IMR-90 (cell line): ENCODE results near the gene VILL. TPM values are rescaled to one million over a fixed set of nuclear protein-coding genes. Genes with fewer than 3 reads are reported as not detected.

ENCODE experiments used
- ATAC-seq: fragments of 200-7000 bp; cut with Tn5 transposase; 2 replicates; pipeline ENCODE4 v1.9.1; 2020; ENCODE audit warnings: low read depth, mild to moderate bottlenecking, moderate library complexity
- BruUV-seq: library from RNA; stranded (reverse); fragments of 400-500 nt; replicated peaks from 2 replicates; lab custom pipeline; 2021; lab: Mats Ljungman, UMichigan
- CTCF ChIA-PET: fragments of 300-600 bp; formaldehyde crosslinking; extraction: SDS; loops from one replicate; lab custom pipeline; 2021; ENCODE audit warnings: antibody characterized with exemption; lab: Yijun Ruan, JAX
- POLR2A ChIA-PET: fragments of 300-600 bp; sonication (Branson Sonifier 250); formaldehyde crosslinking; loops from one replicate; lab custom pipeline; 2022; ENCODE audit warnings: antibody characterized with exemption; ENCODE audit not compliant: unreplicated experiment; lab: Charles Lee
- DNase-seq: peaks from one replicate; pipeline ENCODE4 v3.0.0; 2013
- H2AFZ ChIP-seq: replicated peaks from 2 replicates; pipeline ENCODE3; 2013; ENCODE audit warnings: low read length, mild to moderate bottlenecking; ENCODE audit not compliant: poor library complexity
- H2AK5ac ChIP-seq: 2 replicates; pipeline ENCODE4 v1.6.1; 2013; ENCODE audit warnings: low read depth, low read length, inconsistent platforms
- H2AK9ac ChIP-seq: replicated peaks from 2 replicates; pipeline ENCODE3; 2013; ENCODE audit warnings: mild to moderate bottlenecking, low read depth, low read length, moderate library complexity; ENCODE audit not compliant: poor library complexity
- H2BK120ac ChIP-seq: 2 replicates; pipeline ENCODE4 v1.6.1; 2013; ENCODE audit warnings: low read depth, low read length, inconsistent platforms
- H2BK15ac ChIP-seq: 3 replicates; pipeline ENCODE4 v1.6.1; 2013; ENCODE audit warnings: low read depth, low read length, inconsistent platforms
- H2BK20ac ChIP-seq: 2 replicates; pipeline ENCODE4 v1.6.1; 2013; ENCODE audit warnings: low read depth, mild to moderate bottlenecking, inconsistent platforms, low read length, moderate library complexity
- H2BK5ac ChIP-seq: 2 replicates; pipeline ENCODE4 v1.6.1; 2013; ENCODE audit warnings: mild to moderate bottlenecking, low read depth, low read length, inconsistent platforms; ENCODE audit not compliant: poor library complexity, severe bottlenecking
- H3K14ac ChIP-seq: replicated peaks from 2 replicates; pipeline ENCODE4 v1.6.1; 2013; ENCODE audit warnings: low read depth, low read length, inconsistent platforms
- H3K18ac ChIP-seq: 2 replicates; pipeline ENCODE4 v1.6.1; 2013; ENCODE audit warnings: low read depth, low read length, control low read depth
- H3K23ac ChIP-seq: 2 replicates; pipeline ENCODE4 v1.6.1; 2013; ENCODE audit warnings: low read depth, low read length, inconsistent platforms
- H3K27ac ChIP-seq: 2 replicates; pipeline ENCODE4 v1.5.1; 2013; ENCODE audit warnings: mild to moderate bottlenecking, control low read depth, low read length; ENCODE audit not compliant: insufficient read depth
- H3K27me3 ChIP-seq: 2 replicates; pipeline ENCODE4 v1.6.1; 2013; ENCODE audit warnings: low read length; ENCODE audit not compliant: control insufficient read depth, insufficient read depth
- H3K36me3 ChIP-seq: 2 replicates; pipeline ENCODE4 v1.6.1; 2013; ENCODE audit warnings: low read length, mixed read lengths; ENCODE audit not compliant: control insufficient read depth, insufficient read depth
- H3K4ac ChIP-seq: 2 replicates; pipeline ENCODE4 v1.6.1; 2013; ENCODE audit warnings: low read depth, low read length, inconsistent platforms
- H3K4me1 ChIP-seq: 2 replicates; pipeline ENCODE4 v1.6.1; 2013; ENCODE audit warnings: low read length, mixed read lengths; ENCODE audit not compliant: control insufficient read depth, insufficient read depth
- H3K4me2 ChIP-seq: 2 replicates; pipeline ENCODE4 v1.6.1; 2013; ENCODE audit warnings: low read depth, mild to moderate bottlenecking, control low read depth, low read length, moderate library complexity
- H3K4me3 ChIP-seq: 2 replicates; pipeline ENCODE4 v1.5.1; 2013; ENCODE audit warnings: low read depth, mild to moderate bottlenecking, control low read depth, low read length, moderate library complexity; ENCODE audit not compliant: insufficient read depth
- H3K56ac ChIP-seq: 2 replicates; pipeline ENCODE4 v1.6.1; 2013; ENCODE audit warnings: low read length, inconsistent platforms; ENCODE audit not compliant: insufficient read depth; ENCODE audit errors: extremely low read depth
- H3K79me1 ChIP-seq, 2 experiments: 2 replicates each; pipeline ENCODE4 v1.6.1; 2013; ENCODE audit warnings: low read length in 2 of 2, inconsistent platforms in 1 of 2, low read depth in 1 of 2
- H3K9ac ChIP-seq: 2 replicates; pipeline ENCODE4 v1.6.1; 2013; ENCODE audit warnings: low read depth, low read length, control low read depth
- H3K9me1 ChIP-seq: 2 replicates; pipeline ENCODE4 v1.6.1; 2013; ENCODE audit warnings: low read length, inconsistent platforms; ENCODE audit not compliant: insufficient read depth
- H3K9me3 ChIP-seq: 2 replicates; pipeline ENCODE4 v1.6.1; 2013; ENCODE audit warnings: low read length; ENCODE audit not compliant: control insufficient read depth, insufficient read depth
- H4K20me1 ChIP-seq: 2 replicates; pipeline ENCODE4 v1.6.1; 2013; ENCODE audit warnings: low read length, inconsistent platforms; ENCODE audit not compliant: insufficient read depth
- H4K5ac ChIP-seq: 2 replicates; pipeline ENCODE4 v1.6.1; 2013; ENCODE audit warnings: mild to moderate bottlenecking, low read depth, low read length, control low read depth
- H4K8ac ChIP-seq, 2 experiments: 2 replicates each; pipeline ENCODE4 v1.6.1; 2013; ENCODE audit warnings: low read depth in 2 of 2, low read length in 2 of 2, control low read depth in 1 of 2, inconsistent platforms in 1 of 2
- H4K91ac ChIP-seq: 2 replicates; pipeline ENCODE4 v1.6.1; 2013; ENCODE audit warnings: low read depth, low read length, inconsistent platforms; ENCODE audit not compliant: insufficient read depth
- BHLHE40 ChIP-seq: fragments of 150-350 bp; IDR thresholded peaks from 2 replicates; pipeline ENCODE4 v1.6.1; 2016; ENCODE audit warnings: mild to moderate bottlenecking, low read depth, low read length
- CEBPB ChIP-seq: IDR thresholded peaks from 2 replicates; pipeline ENCODE4 v1.6.1; 2012; ENCODE audit warnings: low read depth, low read length, improper control_type of control experiment
- MAZ ChIP-seq: IDR thresholded peaks from 2 replicates; pipeline ENCODE4 v1.6.1; 2012; ENCODE audit warnings: low read depth, mild to moderate bottlenecking, low read length, improper control_type of control experiment, moderate library complexity, borderline replicate concordance
- MXI1 ChIP-seq: IDR thresholded peaks from 2 replicates; pipeline ENCODE4 v1.6.1; 2012; ENCODE audit warnings: low read depth, mild to moderate bottlenecking, low read length, moderate library complexity, borderline replicate concordance
- RAD21 ChIP-seq: IDR thresholded peaks from 2 replicates; pipeline ENCODE4 v1.6.1; 2012; ENCODE audit warnings: low read length, improper control_type of control experiment
- RFX5 ChIP-seq: IDR thresholded peaks from 2 replicates; pipeline ENCODE4 v1.8.0; 2012; ENCODE audit warnings: low read depth, mild to moderate bottlenecking, low read length, moderate library complexity
- WGBS, 2 experiments: methylation state at CpG; one replicate each; pipeline versions ENCODE4 v1.1.5 to v1.1.7; 2013; ENCODE audit warnings: missing lambda C conversion rate in 2 of 2; ENCODE audit not compliant: insufficient read length in 1 of 2; ENCODE audit errors: extremely low coverage in 2 of 2; 5-methylcytosine and 5-hydroxymethylcytosine counted together
- dilution Hi-C: fragments of 300-500 bp; cut with HindIII; formaldehyde crosslinking; loops from one replicate; pipeline ENCODE4 v1.14.3; 2018; ENCODE audit warnings: low sequenced_read_pairs; ENCODE audit not compliant: unreplicated experiment
- in situ Hi-C: fragments of 300-500 bp; cut with MboI; formaldehyde crosslinking; loops from 3 replicates; pipeline ENCODE4 v1.14.3; 2019; ENCODE audit warnings: low sequenced_read_pairs, inconsistent platforms, mixed read lengths
- intact Hi-C: fragments of 100-400 bp; cut with micrococcal nuclease; formaldehyde crosslinking; loops from 2 replicates; pipeline ENCODE4 v1.10.0; 2022
- polyA plus RNA-seq, 3 experiments: library from polyadenylated mRNA; depleted of rRNA; stranded (reverse); fragments of >200 nt; gene quantifications; 2 replicates each; pipeline ENCODE4 v1.2.3, GENCODE V29; 2012; ENCODE audit warnings: low replicate concordance in 1 of 3
- total RNA-seq: library from RNA; depleted of rRNA; stranded (reverse); fragments of >200 nt; gene quantifications from 2 replicates; pipeline ENCODE4 v1.2.3, GENCODE V29; 2012

The VILL gene
- total and polyA plus RNA-seq, 2 of the 4 experiments (the other 2 are of a cell fraction), result 2.3 to 4.7 TPM

GRCh38 chr3:37988931-37989525 is 1.6 kb upstream of the VILL start:
- no peak overlapping the region for H3K14ac ChIP-seq
- no peak overlapping the region for H3K4me3 ChIP-seq
- H3K4ac ChIP-seq, result no peak overlapping the region
- peaks cover 3% of the 10 kb centered on the region; the same call in 1 of the 2 replicates for H3K36me3 ChIP-seq
- no peak overlapping the region for H2AK5ac ChIP-seq
- in situ Hi-C loops (no loop called here), dilution Hi-C loops (no loop called here), intact Hi-C loops (no loop called here)
- TF ChIP-seq BHLHE40 (no peak), RFX5 (no peak), CEBPB (no peak), MAZ (no peak), RAD21 (no peak), MXI1 (no peak)
- H4K5ac ChIP-seq, result no peak overlapping the region
- no peak overlapping the region for H4K8ac ChIP-seq
- ATAC-seq (no peak), DNase-seq (no peak)
- H3K56ac ChIP-seq, result no peak overlapping the region
- H3K4me1 ChIP-seq, result peaks cover 2% of the 10 kb centered on the region
- H2BK120ac ChIP-seq, result no peak overlapping the region
- H4K20me1 ChIP-seq, result no peaks in the 10 kb centered on the region
- CTCF ChIA-PET, result no interaction called here
- H2AK9ac ChIP-seq, result no peak overlapping the region
- POLR2A ChIA-PET, result no interaction called here
- H2BK15ac ChIP-seq, result no peak overlapping the region
- 0 out of 2 replicates have a peak, but pooled peaks cover 4% of the 10 kb centered on the region for H3K9me1 ChIP-seq
- H3K79me1 ChIP-seq, result no peaks in the 10 kb centered on the region
- no peak overlapping the region for H3K27ac ChIP-seq
- peak overlapping the region; percentile 24 for H2AFZ ChIP-seq
- 79% methylated on average over 13 of the region's 15 CpGs; no CpG with 5 or more reads in 1 of the 2 experiments for WGBS, 2 experiments
- H4K91ac ChIP-seq, result no peak overlapping the region
- no peaks in the 10 kb centered on the region for H3K9me3 ChIP-seq
- H2BK5ac ChIP-seq, result no peak overlapping the region
- no peak overlapping the region for H3K4me2 ChIP-seq
- H3K9ac ChIP-seq, result no peak overlapping the region
- H3K27me3 ChIP-seq, result no peaks in the 10 kb centered on the region; the same call in 1 of the 2 replicates
- no peak overlapping the region for H2BK20ac ChIP-seq
- H3K18ac ChIP-seq, result no peak overlapping the region
- BruUV-seq, result no TSS peak
- H3K23ac ChIP-seq, result no peak overlapping the region
